Ascending aorta (tissue), 2 donors: ENCODE data around the gene EIF2AK2. TPM values are rescaled to one million over a fixed set of nuclear protein-coding genes. Genes with fewer than 3 reads are reported as not detected.
A peak's percentile ranks its signal among the peaks of the same experiment; 100 is the strongest.

Experiments used
- DNase-seq, 2 donors: peaks; one replicate each; pipeline ENCODE4 v3.0.0-alpha.2; 2019; ENCODE audit warnings: low spot score in 2 of 2
- H3K27ac ChIP-seq, 2 donors: fragments of 200-600 bp; sonication (generic); one replicate each; pipeline ENCODE4 v1.5.1; 2016 to 2017; ENCODE audit warnings: mild to moderate bottlenecking in 1 of 2
- H3K27me3 ChIP-seq: fragments of 200-600 bp; sonication (generic); one replicate; pipeline ENCODE4 v1.5.1; 2017
- H3K36me3 ChIP-seq, 2 donors: fragments of 200-600 bp; sonication (generic); one replicate each; pipeline ENCODE4 v1.5.1; 2016
- H3K4me1 ChIP-seq, 2 donors: fragments of 200-600 bp; sonication (generic); one replicate each; pipeline ENCODE4 v1.5.1; 2016 to 2017; ENCODE audit warnings: mild to moderate bottlenecking in 1 of 2
- H3K4me3 ChIP-seq, 2 donors: fragments of 200-600 bp; sonication (generic); one replicate each; pipeline ENCODE4 v1.5.1; 2016 to 2017; ENCODE audit warnings: mild to moderate bottlenecking in 1 of 2
- H3K9me3 ChIP-seq, 2 donors: fragments of 200-600 bp; sonication (generic); one replicate each; pipeline ENCODE4 v1.5.1; 2016
- CTCF ChIP-seq, 3 experiments: fragments of 200-600 bp in 2 of 3; fragments of 450-650 bp in 1 of 3; sonication (generic) in 2 of 3; IDR thresholded peaks; one replicate each; pipeline ENCODE4 v1.5.1; 2016 to 2019; ENCODE audit warnings: antibody characterized with exemption in 3 of 3, mild to moderate bottlenecking in 1 of 3, moderate library complexity in 1 of 3
- intact Hi-C: fragments of 100-400 bp; cut with DNase I; formaldehyde crosslinking; loops from one replicate; pipeline ENCODE4 v1.15.1; 2023
- total RNA-seq: library from RNA; depleted of rRNA; stranded (reverse); fragments of >200 nt; gene quantifications from one replicate; pipeline ENCODE4 v1.1.0, GENCODE V29; 2016

EIF2AK2 gene
- total RNA-seq, 1 donor from 2014 or later = 10.6 TPM

GRCh38 chr2:37180640-37181039, 23.9 kb upstream of the EIF2AK2 start:
- H3K4me3 ChIP-seq = no peak overlapping the region
- DNase-seq = no peak
- intact Hi-C loops = no loop called here
- H3K27ac ChIP-seq = no peak overlapping the region
- no peaks in the 10 kb centered on the region for H3K9me3 ChIP-seq
- no peaks in the 10 kb centered on the region for H3K4me1 ChIP-seq
- no peak for TF ChIP-seq CTCF (IDR thresholded peaks at IDR 0.05)
- H3K36me3 ChIP-seq = no peaks in the 10 kb centered on the region
- H3K27me3 ChIP-seq = no peaks in the 10 kb centered on the region

GRCh38 chr2:37180006-37180639, 23.3 kb upstream of the EIF2AK2 start:
- DNase-seq = no peak
- Histone ChIP-seq H3K4me3 (no peak overlapping the region), H3K9me3 (no peaks in the 10 kb centered on the region), H3K27me3 (no peaks in the 10 kb centered on the region), H3K36me3 (no peaks in the 10 kb centered on the region), H3K4me1 (no peaks in the 10 kb centered on the region), H3K27ac (no peak overlapping the region)
- TF ChIP-seq CTCF (IDR thresholded peaks at IDR 0.05) = no peak
- intact Hi-C loops = no loop called here

- H3K27ac ChIP-seq = no peak overlapping the region
- H3K4me1 ChIP-seq = no peaks in the 10 kb centered on the region
- no peaks in the 10 kb centered on the region for H3K9me3 ChIP-seq
- intact Hi-C loops = no loop called here
- H3K4me3 ChIP-seq = no peak overlapping the region
- no peak for TF ChIP-seq CTCF (IDR thresholded peaks at IDR 0.05)
- DNase-seq = no peak
- H3K36me3 ChIP-seq = no peaks in the 10 kb centered on the region
- H3K27me3 ChIP-seq = no peaks in the 10 kb centered on the region
Measured at GRCh38 chr2:37173741-37174140, 17.0 kb upstream of the EIF2AK2 start.

GRCh38 chr2:37171624-37171950, 14.8 kb upstream of the EIF2AK2 start:
- no peak for TF ChIP-seq CTCF (IDR thresholded peaks at IDR 0.05)
- intact Hi-C loops = no loop called here
- H3K27ac ChIP-seq = no peak overlapping the region

DNA sequence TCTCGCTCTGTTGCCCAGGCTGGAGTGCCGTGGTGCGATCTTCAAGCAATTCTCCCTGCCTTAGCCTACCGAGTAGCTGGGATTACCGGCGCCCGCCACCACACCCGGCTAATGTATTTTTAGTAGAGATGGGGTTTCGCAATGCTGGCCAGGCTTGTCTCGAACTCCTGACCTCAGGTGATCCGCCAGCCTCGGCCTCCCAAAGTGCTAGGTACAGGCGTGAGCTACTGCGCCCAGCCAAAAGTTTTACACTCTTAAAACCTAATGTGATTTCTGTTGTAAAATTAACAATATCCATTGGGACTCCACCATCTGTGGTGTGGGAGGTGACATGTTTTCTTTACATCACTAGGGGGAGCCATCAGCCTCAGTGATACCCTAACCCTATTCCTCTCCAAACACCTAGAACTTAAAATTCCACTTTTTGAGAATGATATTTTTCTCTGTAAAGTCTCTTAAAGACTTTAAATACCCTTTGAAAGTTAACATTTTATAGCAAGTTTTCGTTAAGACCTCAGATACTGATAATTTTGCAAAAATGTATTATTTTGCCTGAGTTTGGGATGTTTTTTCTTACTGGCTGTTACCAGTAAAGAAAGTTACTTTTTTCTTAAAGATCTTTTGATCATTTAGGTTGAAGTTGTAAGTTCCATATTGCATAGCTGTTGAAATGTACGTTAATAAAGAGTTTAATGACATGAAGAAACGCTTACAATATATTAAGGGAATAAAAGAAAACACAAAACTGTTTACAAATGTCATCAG, 11.6 kb upstream of the EIF2AK2 start:
- Histone ChIP-seq H3K27ac (no peak overlapping the region), H3K27me3 (no peaks in the 10 kb centered on the region), H3K4me3 (no peak overlapping the region), H3K9me3 (no peaks in the 10 kb centered on the region), H3K36me3 (no peaks in the 10 kb centered on the region), H3K4me1 (no peaks in the 10 kb centered on the region)
- DNase-seq = no peak
- intact Hi-C loops = loop anchor here (5.0 kb wide), 1 partner anchor 724 kb away; no protein-coding TSS in a partner anchor
- peak; percentile 26 to 55 (median 51) for TF ChIP-seq CTCF (IDR thresholded peaks at IDR 0.05)

More at GRCh38 chr2:37171624-37171950, 14.8 kb upstream of the EIF2AK2 start:
- H3K4me3 ChIP-seq = no peak overlapping the region
- no peaks in the 10 kb centered on the region for H3K36me3 ChIP-seq
- H3K27me3 ChIP-seq = no peaks in the 10 kb centered on the region
- DNase-seq = no peak
- no peaks in the 10 kb centered on the region for H3K4me1 ChIP-seq
- H3K9me3 ChIP-seq = no peaks in the 10 kb centered on the region
